SJCRH30 (cell line): ENCODE measurements around the gene ZNF441. TPM values are rescaled to one million over a fixed set of nuclear protein-coding genes. Genes with fewer than 3 reads are reported as not detected.
"Not testable (repeated sequence)": the region's sequence is repeated elsewhere in the genome, so short reads cannot be mapped to it uniquely, and the experiment has no call there.

Experiments used
- DNase-seq, 2 experiments: peaks; one replicate each; pipeline ENCODE4 v3.0.0-alpha.2; 2015 to 2020
- H3K27ac ChIP-seq: fragments of 250-450 bp; sonication (Bioruptor Pico); 2 replicates; pipeline ENCODE4 v1.5.1; 2020; ENCODE audit warnings: mild to moderate bottlenecking, moderate library complexity
- H3K27me3 ChIP-seq: fragments of 250-450 bp; sonication (Bioruptor Pico); 2 replicates; pipeline ENCODE4 v1.5.1; 2020; ENCODE audit warnings: mild to moderate bottlenecking, moderate library complexity
- H3K36me3 ChIP-seq: fragments of 250-450 bp; sonication (Bioruptor Pico); 2 replicates; pipeline ENCODE4 v1.5.1; 2020; ENCODE audit warnings: mild to moderate bottlenecking, moderate library complexity
- H3K4me1 ChIP-seq: fragments of 250-450 bp; sonication (Bioruptor Pico); 2 replicates; pipeline ENCODE4 v1.5.1; 2020; ENCODE audit warnings: mild to moderate bottlenecking, moderate library complexity
- H3K4me3 ChIP-seq: fragments of 250-450 bp; sonication (Bioruptor Pico); 2 replicates; pipeline ENCODE4 v1.5.1; 2020; ENCODE audit warnings: mild to moderate bottlenecking, moderate library complexity
- H3K9me3 ChIP-seq: fragments of 250-450 bp; sonication (Bioruptor Pico); replicated peaks from 2 replicates; pipeline ENCODE4 v1.5.1; 2020; ENCODE audit warnings: mild to moderate bottlenecking, moderate library complexity
- total RNA-seq: library from RNA; depleted of rRNA; stranded (reverse); fragments of >200 nt; shearing (Covaris generic); gene quantifications from 2 replicates; pipeline ENCODE4 v1.2.3, GENCODE V29; 2014

Gene ZNF441
- total RNA-seq, 1 experiment from 2014 or later: 6.2 TPM

- Histone ChIP-seq H3K36me3 (no peaks in the 10 kb centered on the region), H3K9me3 (peaks cover 28% of the 10 kb centered on the region), H3K4me3 (no peak overlapping the region), H3K4me1 (no peaks in the 10 kb centered on the region), H3K27me3 (no peaks in the 10 kb centered on the region), H3K27ac (no peak overlapping the region)
- DNase-seq: no peak
Observed at GRCh38 chr19:11759805-11760204, 7.0 kb upstream of the ZNF441 start.

GRCh38 chr19:11763117-11763516 lies 3.7 kb upstream of the ZNF441 start:
- no peaks in the 10 kb centered on the region for H3K36me3 ChIP-seq
- H3K4me3 ChIP-seq: no peak overlapping the region
- peaks cover 11% of the 10 kb centered on the region for H3K9me3 ChIP-seq
- no peak for DNase-seq
- peaks cover 2% of the 10 kb centered on the region; the same call in 1 of the 2 replicates for H3K4me1 ChIP-seq
- H3K27ac ChIP-seq: no peak overlapping the region
- H3K27me3 ChIP-seq: no peaks in the 10 kb centered on the region

- no peak overlapping the region for H3K27ac ChIP-seq
- no peak overlapping the region for H3K4me3 ChIP-seq
- H3K27me3 ChIP-seq: no peaks in the 10 kb centered on the region
- peaks cover 11% of the 10 kb centered on the region for H3K9me3 ChIP-seq
- no peak for DNase-seq
- H3K36me3 ChIP-seq: no peaks in the 10 kb centered on the region
- H3K4me1 ChIP-seq: peaks cover 3% of the 10 kb centered on the region; the same call in 1 of the 2 replicates
Observed at GRCh38 chr19:11763611-11764010, 3.2 kb upstream of the ZNF441 start.

GRCh38 chr19:11767633-11768133 lies 883 bp downstream of the ZNF441 start:
- Histone ChIP-seq H3K4me1 (peaks cover 3% of the 10 kb centered on the region; the same call in 1 of the 2 replicates), H3K9me3 (no peaks in the 10 kb centered on the region; the same call in 1 of the 2 replicates), H3K4me3 (peak overlapping the region; percentile 79), H3K27ac (peak overlapping the region; percentile 59; the same call in 1 of the 2 replicates), H3K36me3 (no peaks in the 10 kb centered on the region), H3K27me3 (no peaks in the 10 kb centered on the region)
- DNase-seq: peak; percentile 43 to 57

- DNase-seq: no peak
- H3K27me3 ChIP-seq: no peaks in the 10 kb centered on the region
- no peak overlapping the region for H3K27ac ChIP-seq
- H3K9me3 ChIP-seq: no peaks in the 10 kb centered on the region; the same call in 1 of the 2 replicates
- H3K4me1 ChIP-seq: peaks cover 3% of the 10 kb centered on the region; the same call in 1 of the 2 replicates
- H3K36me3 ChIP-seq: no peaks in the 10 kb centered on the region
- no peak overlapping the region for H3K4me3 ChIP-seq
Observed at GRCh38 chr19:11769995-11770394, 3.2 kb downstream of the ZNF441 start.

- H3K27ac ChIP-seq, H3K36me3 ChIP-seq, H3K4me3 ChIP-seq, H3K4me1 ChIP-seq, H3K27me3 ChIP-seq, H3K9me3 ChIP-seq: not testable (repeated sequence)
- DNase-seq: peak; percentile 17 to 22
Observed at GRCh38 chr19:11771520-11771919, 4.7 kb downstream of the ZNF441 start.

- not testable (repeated sequence) for H3K4me1 ChIP-seq, DNase-seq, H3K4me3 ChIP-seq, H3K27ac ChIP-seq, H3K27me3 ChIP-seq
- Histone ChIP-seq H3K36me3 (peaks cover 31% of the 10 kb centered on the region), H3K9me3 (peaks cover 18% of the 10 kb centered on the region)
Observed at GRCh38 chr19:11776669-11777068, 9.9 kb downstream of the ZNF441 start.

- no peak overlapping the region for H3K27ac ChIP-seq
- no peaks in the 10 kb centered on the region for H3K27me3 ChIP-seq
- no peak for DNase-seq
- H3K9me3 ChIP-seq: peaks cover 34% of the 10 kb centered on the region
- H3K4me3 ChIP-seq: no peak overlapping the region
- no peaks in the 10 kb centered on the region for H3K4me1 ChIP-seq
- peaks cover 53% of the 10 kb centered on the region for H3K36me3 ChIP-seq
Observed at GRCh38 chr19:11780431-11781020, 13.7 kb downstream of the ZNF441 start.

GRCh38 chr19:11781295-11782057 lies 14.7 kb downstream of the ZNF441 start:
- Histone ChIP-seq H3K4me3 (no peak overlapping the region), H3K4me1 (no peaks in the 10 kb centered on the region), H3K27me3 (no peaks in the 10 kb centered on the region), H3K9me3 (peaks cover 34% of the 10 kb centered on the region), H3K36me3 (peaks cover 53% of the 10 kb centered on the region), H3K27ac (no peak overlapping the region)
- DNase-seq: no peak

GRCh38 chr19:11783767-11784166 lies 17.0 kb downstream of the ZNF441 start:
- Histone ChIP-seq H3K4me3 (no peak overlapping the region), H3K4me1 (no peaks in the 10 kb centered on the region), H3K36me3 (peaks cover 42% of the 10 kb centered on the region), H3K9me3 (peaks cover 34% of the 10 kb centered on the region), H3K27ac (no peak overlapping the region), H3K27me3 (no peaks in the 10 kb centered on the region)
- DNase-seq: no peak

GRCh38 chr19:11784356-11784755 lies 17.6 kb downstream of the ZNF441 start:
- peaks cover 41% of the 10 kb centered on the region for H3K36me3 ChIP-seq
- no peaks in the 10 kb centered on the region for H3K4me1 ChIP-seq
- H3K27ac ChIP-seq: no peak overlapping the region
- no peak overlapping the region for H3K4me3 ChIP-seq
- no peak for DNase-seq
- peaks cover 40% of the 10 kb centered on the region for H3K9me3 ChIP-seq
- H3K27me3 ChIP-seq: no peaks in the 10 kb centered on the region

- no peak for DNase-seq
- Histone ChIP-seq H3K4me1 (no peaks in the 10 kb centered on the region), H3K4me3 (no peak overlapping the region), H3K27me3 (no peaks in the 10 kb centered on the region), H3K36me3 (peaks cover 13% of the 10 kb centered on the region), H3K9me3 (peaks cover 16% of the 10 kb centered on the region), H3K27ac (no peak overlapping the region)
Observed at GRCh38 chr19:11787536-11787935, 20.7 kb downstream of the ZNF441 start.

- H3K4me1 ChIP-seq: peaks cover 4% of the 10 kb centered on the region
- no peak overlapping the region for H3K4me3 ChIP-seq
- 0 out of 2 replicates have a peak, but pooled peaks cover 9% of the 10 kb centered on the region for H3K9me3 ChIP-seq
- no peak overlapping the region for H3K27ac ChIP-seq
- no peak for DNase-seq
- H3K36me3 ChIP-seq: no peaks in the 10 kb centered on the region
- H3K27me3 ChIP-seq: no peaks in the 10 kb centered on the region
Observed at GRCh38 chr19:11792942-11793341, 26.1 kb downstream of the ZNF441 start.

GRCh38 chr19:11797491-11797890 lies 30.7 kb downstream of the ZNF441 start:
- Histone ChIP-seq H3K36me3 (no peaks in the 10 kb centered on the region), H3K4me1 (peaks cover 7% of the 10 kb centered on the region), H3K9me3 (0 out of 2 replicates have a peak, but pooled peaks cover 2% of the 10 kb centered on the region), H3K4me3 (no peak overlapping the region), H3K27ac (no peak overlapping the region), H3K27me3 (no peaks in the 10 kb centered on the region)
- peak; percentile 96 to 99 for DNase-seq
